GM12872 (cell line): ENCODE data around the gene TMEM164.

Experiments used
- CTCF ChIP-seq: IDR thresholded peaks from 3 replicates; pipeline ENCODE4 v1.5.1; 2011; ENCODE audit warnings: low read depth, mild to moderate bottlenecking, low read length, moderate library complexity; ENCODE audit not compliant: insufficient read depth

Gene TMEM164

DNA sequence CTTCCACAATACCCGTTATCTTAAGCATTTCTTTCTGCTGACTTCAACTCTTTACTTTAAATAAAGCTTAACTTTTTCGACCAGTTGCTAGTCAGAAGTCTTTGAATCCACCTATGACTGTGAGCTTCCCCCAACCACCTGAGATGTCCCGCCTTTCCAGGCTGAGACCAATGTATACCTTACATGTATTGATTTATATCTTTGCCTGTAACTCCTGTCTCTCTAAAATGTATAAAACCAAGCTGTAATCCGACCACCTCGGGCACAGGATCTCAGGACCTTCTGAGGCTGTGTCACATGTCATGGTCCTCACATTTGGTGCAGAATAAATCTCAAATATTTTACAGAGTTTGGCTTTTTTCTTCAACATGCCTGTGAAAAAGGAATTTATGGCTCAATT lies 2.9 kb upstream of the TMEM164 start:
- TF ChIP-seq CTCF = no peak

DNA sequence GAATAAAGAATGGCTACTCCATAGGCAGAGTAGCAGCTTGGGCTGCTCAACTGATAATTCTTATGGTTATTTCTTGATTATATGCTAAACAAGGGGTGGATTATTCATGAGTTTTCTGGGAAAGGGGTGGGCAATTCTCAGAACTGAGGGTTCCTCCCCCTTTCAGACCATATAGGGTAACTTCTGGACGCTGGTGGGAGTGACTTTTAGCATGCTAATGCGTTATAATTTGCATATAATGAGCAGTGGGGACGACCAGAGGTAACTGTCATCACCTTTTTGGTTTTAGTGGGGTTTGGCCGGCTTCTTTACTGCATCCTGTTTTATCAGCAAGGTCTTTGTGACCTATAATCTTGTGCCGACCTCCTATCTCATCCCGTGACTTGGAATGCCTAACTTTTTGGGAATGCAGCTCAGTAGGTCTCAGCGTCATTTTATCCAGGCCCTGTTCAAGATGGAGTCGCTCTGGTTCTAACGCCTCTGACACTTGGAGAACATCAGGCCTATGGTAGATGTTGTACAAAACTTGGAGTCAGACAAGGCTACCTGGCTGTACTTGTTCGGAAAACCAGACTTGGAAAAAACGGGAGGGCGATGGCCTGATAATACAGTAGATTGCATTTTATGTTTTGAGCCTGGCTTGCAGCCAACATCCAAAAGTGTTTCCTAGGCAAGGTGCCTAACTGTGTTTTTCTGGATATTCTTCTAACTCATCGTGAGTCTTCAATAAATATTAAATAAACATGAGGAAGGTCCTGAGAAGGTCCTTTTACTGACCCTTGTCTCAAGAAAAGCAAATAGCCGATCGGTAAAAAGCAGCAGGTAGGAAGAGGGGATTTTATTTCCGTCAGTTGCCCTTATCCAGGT lies 1.8 kb upstream of the TMEM164 start:
- TF ChIP-seq CTCF = no peak

- no peak for TF ChIP-seq CTCF
Observed at GRCh38 chrX:110001740-110002299, 1.1 kb upstream of the TMEM164 start.

- no peak for TF ChIP-seq CTCF
Observed at GRCh38 chrX:110003167-110004156, 548 bp downstream of the TMEM164 start.

GRCh38 chrX:110004215-110004614 lies 1.3 kb downstream of the TMEM164 start:
- no peak for TF ChIP-seq CTCF

- no peak for TF ChIP-seq CTCF
Observed at GRCh38 chrX:110004731-110005369, 1.9 kb downstream of the TMEM164 start.
